Sigmoid colon (tissue), 4 donors: ENCODE measurements around the gene GNLY.

Source experiments
- CTCF ChIP-seq, 4 experiments: fragments of 450-650 bp in 3 of 4; fragments of 200-600 bp in 1 of 4; IDR thresholded peaks; one replicate each; pipeline ENCODE4 v1.5.1; 2016 to 2019; ENCODE audit warnings: antibody characterized with exemption in 4 of 4, mild to moderate bottlenecking in 3 of 4, moderate library complexity in 2 of 4
- EP300 ChIP-seq, 4 donors: sonication (generic); formaldehyde crosslinking; IDR thresholded peaks; one replicate each; pipeline ENCODE4 v1.6.1; 2017; ENCODE audit warnings: antibody characterized with exemption in 4 of 4
- POLR2A ChIP-seq, 2 donors: fragments of 450-650 bp; IDR thresholded peaks; one replicate each; pipeline ENCODE4 v1.6.1; 2016; ENCODE audit warnings: antibody characterized with exemption in 2 of 2, mild to moderate bottlenecking in 2 of 2, moderate library complexity in 2 of 2
- POLR2AphosphoS5 ChIP-seq, 4 donors: sonication (generic); formaldehyde crosslinking; IDR thresholded peaks; one replicate each; pipeline ENCODE4 v1.6.1; 2017; ENCODE audit warnings: antibody characterized with exemption in 4 of 4

GRCh38 chr2:85730686-85731230 lies 36.6 kb downstream of the GNLY start:
- no peak for TF ChIP-seq CTCF (IDR thresholded peaks at IDR 0.05)
- TF ChIP-seq POLR2A (IDR thresholded peaks at IDR 0.05) = no peak
- TF ChIP-seq EP300 (IDR thresholded peaks at IDR 0.05) = no peak
- no peak for TF ChIP-seq POLR2AphosphoS5 (IDR thresholded peaks at IDR 0.05)
